HG02943 (cell line): ENCODE data around the gene TNFRSF1A.
"Not testable (repeated sequence)": the region's sequence is repeated elsewhere in the genome, so short reads cannot be mapped to it uniquely, and the experiment has no call there.

ENCODE experiments used
- ATAC-seq: cut with Tn5 transposase; IDR thresholded peaks from one replicate; pipeline ENCODE4 v1.9.1; 2021; ENCODE audit warnings: mild to moderate bottlenecking, low read depth, moderate library complexity; ENCODE audit not compliant: unreplicated experiment

TNFRSF1A gene

DNA sequence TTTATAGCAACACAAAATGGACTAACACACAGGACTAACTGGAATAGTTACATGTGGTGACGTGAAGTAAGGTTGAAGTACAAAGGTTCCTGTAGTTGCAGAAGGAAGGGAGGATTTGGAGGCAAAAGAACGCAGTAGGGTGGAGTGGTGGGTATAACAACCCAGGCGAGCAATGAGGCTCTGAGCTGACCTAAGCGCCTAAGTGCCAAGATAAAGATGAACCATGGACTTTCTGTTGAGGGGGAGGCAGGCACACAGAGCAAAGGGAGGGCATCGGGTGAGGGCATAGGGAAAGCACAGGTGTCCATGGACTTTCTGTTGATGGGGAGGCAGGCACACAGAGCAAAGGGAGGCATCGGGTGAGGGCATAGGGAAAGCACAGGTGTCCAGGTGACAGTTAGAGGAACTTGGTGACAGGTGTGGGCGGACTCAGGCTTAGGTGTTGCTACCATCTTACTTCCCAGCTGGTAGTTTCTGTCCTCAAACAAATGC is 18.2 kb upstream of the TNFRSF1A start:
- no peak for ATAC-seq

DNA sequence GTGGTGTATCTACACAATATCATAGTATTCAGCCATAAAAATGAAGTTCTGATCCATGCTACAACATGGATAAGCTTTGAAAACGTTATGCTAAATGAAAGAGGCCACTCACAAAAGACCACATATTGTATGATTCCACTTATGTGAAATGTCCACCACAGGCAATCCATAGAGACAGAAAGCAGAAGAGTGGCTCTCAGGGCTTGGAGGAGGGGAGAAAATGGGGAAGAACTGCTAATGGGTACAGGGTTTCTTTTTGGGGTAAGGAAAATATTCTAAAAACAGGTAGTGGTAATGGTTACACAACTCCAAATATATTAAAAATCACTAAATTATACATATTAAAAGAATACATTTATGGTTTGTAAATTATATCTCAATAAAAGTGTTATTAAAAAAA is 17.0 kb upstream of the TNFRSF1A start:
- ATAC-seq = no peak

GRCh38 chr12:6356374-6356820 is 14.5 kb upstream of the TNFRSF1A start:
- no peak for ATAC-seq

GRCh38 chr12:6355491-6356373 is 13.9 kb upstream of the TNFRSF1A start:
- ATAC-seq = no peak

DNA sequence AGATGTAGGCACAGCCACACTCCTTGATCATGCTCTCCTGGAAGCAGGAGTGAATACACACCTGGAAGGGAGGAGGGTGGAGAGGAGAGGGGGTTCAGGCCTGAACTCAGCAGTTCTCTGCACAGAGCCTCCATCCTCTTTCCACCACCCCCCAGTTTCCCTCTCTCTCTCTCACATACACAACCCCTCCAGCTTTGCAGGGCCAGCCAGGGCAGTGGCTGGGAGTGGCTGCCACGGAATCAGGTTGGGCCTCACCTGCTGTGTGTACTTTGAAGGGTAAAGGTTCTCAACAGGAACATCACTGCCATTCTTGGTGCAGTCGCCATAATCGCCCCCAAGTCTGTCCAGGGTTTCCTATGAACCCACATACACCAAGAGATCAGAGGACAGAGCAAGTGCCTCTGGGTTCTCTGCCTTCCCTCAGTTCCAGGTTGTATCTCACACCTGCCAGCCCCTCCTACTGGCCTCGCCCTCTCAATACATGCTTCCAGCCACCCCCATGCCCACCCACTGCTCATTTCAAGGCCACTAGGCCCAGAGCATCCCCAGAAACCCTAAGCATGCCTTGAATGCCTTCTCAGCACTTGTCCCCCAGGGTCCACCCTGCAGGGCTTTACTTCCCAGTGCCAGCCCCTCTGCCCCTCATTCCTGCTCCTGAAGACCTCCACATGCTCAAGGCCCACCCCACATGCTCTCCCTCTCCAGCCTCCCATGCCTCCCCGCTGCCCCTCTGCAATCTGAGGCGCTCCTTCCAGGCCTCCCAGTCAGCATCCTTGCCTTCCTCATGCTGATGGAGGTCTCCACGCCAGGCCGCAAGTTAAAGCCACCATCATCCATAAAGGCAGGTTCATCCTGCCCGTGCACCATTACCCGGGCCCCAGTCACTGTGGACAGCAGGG is 12.9 kb upstream of the TNFRSF1A start:
- ATAC-seq = no peak

DNA sequence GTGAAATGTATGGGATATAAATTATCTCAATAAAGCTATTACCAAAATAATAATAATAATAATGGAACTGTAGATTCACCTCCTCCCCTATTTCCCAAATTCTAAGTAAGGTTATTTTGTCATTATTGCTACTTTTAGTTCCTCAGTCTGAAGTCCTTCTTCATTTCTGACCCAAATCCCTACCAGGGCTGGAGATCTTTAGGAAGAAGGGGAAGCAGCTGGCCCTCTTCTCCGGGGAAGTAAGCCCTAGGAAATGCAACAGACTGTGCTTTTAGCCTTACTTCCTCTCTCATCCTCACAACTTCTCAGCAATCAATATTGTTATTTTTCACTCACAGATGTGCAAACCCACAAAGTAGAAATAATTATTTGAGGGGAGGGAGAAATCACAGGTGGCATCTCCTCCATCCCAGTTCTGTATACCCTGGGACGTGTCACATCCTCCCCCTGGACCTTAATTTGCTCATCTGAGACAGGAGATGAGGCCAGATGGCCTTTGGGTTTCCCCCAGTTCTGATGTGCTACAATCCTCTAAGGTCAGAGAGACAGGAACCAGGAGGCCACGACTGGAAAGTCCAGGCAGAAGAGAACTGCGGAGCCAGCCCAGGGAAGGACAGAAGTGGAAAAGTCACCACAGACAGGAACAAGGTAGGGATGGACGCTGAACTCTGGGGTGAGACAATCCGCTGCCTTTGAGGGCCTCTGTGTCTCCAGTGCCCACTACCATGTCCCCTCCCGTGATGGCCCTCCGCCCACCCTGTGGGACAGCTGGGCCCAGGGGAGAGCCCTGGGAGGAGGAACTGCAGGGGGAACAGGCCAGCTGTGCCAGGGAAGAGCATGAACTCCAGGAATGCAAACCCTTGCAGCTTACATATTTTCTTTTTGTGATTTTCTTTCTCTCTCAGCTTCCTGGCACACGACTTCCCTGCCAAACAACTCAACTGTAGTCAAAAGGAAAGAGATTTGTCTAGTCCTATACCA is 10.6 kb upstream of the TNFRSF1A start:
- no peak for ATAC-seq

- ATAC-seq = no peak
These were observed 9.7 kb upstream of the TNFRSF1A start for GRCh38 chr12:6351622-6352021.

DNA sequence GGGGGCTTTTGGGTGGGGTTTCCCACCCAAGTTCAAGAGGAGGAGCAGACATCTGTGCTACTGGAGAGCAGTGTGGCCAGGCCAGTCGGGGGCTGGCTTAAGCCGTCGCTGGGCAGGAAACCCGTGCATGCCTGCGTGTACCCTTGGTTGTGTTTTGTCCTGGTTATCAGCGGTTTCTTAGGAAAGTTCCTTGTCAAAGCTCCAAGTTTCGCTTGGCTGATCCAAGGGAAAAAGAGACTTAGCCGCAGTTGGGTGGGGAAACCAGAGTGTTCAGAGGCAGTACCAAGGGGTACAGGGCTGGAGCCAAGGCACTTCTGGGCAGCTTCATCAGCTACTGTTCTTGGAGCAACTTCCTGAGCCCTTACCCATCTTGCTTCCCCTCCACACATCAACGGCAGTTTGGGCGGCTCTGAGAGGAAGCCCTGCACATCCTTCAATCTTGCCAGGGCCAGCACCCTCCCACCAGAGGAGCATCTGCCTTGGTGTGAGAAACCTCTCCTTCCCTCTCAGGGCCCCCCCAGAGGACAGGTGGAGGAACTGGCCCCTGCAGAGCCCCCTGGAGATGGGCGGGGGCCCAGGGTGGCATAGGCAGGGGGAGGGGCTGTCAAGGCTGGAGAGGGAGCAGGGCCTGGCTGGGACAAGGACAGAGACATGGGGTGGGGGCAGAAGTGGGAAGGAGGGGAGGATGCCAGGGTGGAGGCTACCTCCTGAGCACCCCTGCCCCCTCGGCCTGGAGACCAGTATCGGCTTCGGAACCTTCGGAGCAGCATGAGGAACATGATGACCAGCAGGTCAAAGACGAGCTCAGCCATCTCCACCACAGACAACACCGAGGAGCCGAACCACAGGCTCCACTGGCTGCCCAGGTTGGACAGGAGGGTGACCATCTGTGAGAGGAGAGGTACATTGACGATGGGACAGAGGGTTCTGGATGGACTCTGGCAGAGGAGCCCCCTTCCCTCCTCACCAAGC is 5.8 kb upstream of the TNFRSF1A start:
- ATAC-seq = no peak

DNA sequence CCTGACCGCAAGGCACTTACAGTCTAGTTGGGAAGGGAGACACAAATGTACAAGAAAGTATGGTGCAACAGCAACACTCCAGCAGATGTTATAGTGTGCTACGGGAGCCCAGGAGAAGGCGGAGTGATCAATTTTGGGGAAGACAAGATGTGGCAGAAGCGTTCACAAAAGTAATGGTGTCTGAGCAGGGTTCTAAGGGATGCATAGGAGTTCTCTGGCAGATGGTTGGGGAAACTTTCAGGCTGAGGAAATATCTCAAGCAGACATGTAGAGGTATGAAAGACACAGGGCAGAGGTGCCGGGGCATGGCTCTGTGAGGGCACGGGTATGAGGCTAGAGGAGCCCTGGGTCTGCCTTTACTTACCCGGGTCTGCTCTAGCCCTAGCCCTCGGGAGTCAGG is 5.1 kb upstream of the TNFRSF1A start:
- no peak for ATAC-seq

GRCh38 chr12:6346235-6346832 is 4.5 kb upstream of the TNFRSF1A start:
- ATAC-seq = no peak

GRCh38 chr12:6345319-6346091 is 3.6 kb upstream of the TNFRSF1A start:
- no peak for ATAC-seq

GRCh38 chr12:6344101-6344660 is 2.3 kb upstream of the TNFRSF1A start:
- not testable (repeated sequence) for ATAC-seq

DNA sequence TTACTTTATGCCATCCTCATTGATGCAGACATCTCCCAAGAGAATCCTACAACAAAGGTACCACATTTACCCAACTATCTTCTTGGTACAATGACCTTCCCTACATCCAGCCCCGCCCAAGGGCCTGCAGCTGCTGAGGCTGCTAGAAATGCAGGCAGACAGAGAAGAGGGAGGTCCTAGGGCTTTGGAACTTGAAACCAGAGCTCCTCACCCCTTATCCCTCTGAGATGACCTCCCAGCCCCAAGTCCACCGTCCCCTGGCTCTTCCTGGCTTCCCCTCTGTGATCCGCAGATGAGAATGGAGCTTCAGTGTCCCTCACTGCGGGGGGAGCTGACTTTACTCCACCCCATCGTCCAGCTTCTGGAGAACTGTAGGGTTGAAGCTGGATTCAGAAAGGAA is 1.6 kb upstream of the TNFRSF1A start:
- no peak for ATAC-seq

GRCh38 chr12:6342140-6342889 is 439 bp upstream of the TNFRSF1A start:
- ATAC-seq = no peak

DNA sequence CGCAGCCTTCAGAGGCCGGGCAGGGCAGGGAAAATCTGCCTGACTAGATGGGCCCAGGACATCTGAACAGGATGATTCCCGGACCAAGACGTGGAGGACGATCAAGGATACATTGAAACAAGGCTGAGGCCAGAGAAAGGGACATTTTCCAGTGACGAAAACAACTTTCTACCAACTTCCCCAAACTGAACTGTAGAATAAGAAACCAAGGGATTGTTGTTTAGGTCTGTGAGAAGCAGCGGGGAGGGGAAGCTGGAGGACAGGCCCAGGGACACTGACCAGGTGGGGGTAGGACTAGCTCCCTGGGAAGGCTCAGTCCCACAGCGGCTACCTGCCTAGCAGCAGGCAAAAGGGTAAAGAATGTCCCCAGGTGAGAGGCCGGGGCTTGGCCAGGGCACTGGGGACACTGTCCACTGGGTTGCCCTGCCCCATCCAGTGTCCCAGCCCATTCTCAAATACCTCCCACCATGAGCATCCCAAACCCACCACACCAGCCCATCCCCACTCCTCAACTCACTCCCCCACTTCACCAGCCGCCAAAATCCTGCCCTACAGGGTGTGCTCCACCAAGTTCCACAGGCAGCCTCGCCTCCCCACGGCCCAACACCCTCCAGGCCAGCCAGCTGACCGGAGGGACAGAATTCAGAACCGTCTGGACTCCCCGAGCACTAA is 995 bp downstream of the TNFRSF1A start:
- ATAC-seq = no peak

DNA sequence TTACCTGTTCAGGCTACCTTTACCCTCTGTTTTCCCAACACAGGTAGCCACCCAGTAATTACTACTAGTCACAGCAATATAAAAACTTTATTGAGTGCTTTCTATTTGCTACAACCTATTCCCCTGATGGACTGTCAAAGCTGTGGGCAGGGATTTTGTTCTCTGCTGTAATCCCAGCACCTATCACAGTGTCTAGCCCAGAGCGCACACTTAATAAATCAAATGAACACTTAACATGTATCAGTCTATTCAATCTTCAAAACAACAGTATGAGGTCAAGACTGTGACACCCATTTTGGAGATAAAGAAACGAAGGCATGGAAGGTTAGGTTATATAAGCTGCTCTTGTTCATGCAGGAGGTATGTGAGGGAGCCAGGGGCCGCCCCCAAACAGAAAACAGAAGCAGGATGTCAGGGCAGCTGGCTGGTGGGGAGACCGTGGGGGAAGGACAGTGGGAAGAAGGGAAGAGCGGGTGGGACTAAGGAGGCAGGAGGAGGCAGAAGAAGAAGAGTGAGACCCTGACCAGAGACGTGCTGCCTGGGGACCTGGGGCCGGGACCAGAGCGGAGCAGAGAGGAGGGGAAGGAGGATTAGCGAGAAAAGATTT is 1.7 kb downstream of the TNFRSF1A start:
- ATAC-seq = no peak
